ENCODE data around the gene FGD6.
"Not testable (repeated sequence)": the region's sequence is repeated elsewhere in the genome, so short reads cannot be mapped to it uniquely, and the experiment has no call there.

The FGD6 gene

DNA sequence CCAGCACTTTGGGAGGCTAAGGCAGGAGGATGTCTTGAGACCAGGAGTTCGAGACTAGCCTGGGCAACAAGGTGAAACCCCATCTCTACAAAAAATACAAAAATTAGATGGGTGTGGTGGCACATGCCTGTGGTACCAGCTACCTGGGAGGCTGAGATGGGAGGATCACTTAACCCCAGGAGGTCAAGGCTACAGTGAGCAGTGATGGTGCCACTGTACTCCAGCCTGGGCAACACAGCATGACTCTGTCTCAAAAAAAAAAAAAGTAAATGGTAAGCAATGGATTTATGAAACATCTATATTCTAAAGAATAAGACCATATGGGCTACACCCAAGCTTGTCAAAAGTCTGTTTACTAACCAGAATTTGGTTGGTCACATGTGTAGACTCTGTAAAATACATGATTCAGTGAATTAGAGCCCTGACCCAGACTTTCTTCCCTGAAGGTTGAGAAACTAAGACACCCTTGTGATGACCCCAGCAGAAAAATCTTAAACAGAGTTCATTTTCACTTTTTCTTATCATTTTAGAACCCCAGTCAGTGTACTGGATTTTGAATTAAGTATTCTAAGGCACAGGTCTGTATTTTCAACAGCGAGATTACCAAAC lies 12.1 kb downstream of the FGD6 start:
- no peak for DNase-seq (ENCODE audit: low spot score)

- no peak for DNase-seq (ENCODE audit: low spot score)
Observed at GRCh38 chr12:95204141-95204866, 13.0 kb downstream of the FGD6 start.

DNA sequence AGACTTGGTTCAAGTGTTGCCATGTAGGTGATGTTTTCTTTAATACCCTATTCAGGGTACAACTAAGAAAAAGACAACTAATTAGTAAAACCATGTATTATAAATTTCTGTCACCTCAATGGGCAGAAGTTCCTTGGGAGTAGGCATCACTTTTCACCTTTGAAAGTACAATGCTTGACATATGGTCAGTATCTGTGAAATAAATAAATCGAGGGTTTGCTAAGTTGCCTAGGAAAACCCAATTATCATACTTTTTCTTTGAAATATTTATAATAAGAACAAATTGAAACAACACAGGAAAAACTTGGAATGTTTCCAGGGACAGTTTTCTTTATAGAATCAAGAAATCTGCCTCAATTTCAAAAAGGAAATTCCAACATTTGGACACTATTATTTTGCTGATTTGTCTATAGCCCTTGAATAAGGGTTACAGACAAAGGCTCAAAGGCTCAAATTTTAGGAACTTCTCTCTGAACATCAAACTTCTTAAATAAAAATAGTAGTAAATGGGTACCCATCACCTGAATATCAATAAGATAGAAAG lies 13.7 kb downstream of the FGD6 start:
- DNase-seq (ENCODE audit: low spot score), result no peak

DNA sequence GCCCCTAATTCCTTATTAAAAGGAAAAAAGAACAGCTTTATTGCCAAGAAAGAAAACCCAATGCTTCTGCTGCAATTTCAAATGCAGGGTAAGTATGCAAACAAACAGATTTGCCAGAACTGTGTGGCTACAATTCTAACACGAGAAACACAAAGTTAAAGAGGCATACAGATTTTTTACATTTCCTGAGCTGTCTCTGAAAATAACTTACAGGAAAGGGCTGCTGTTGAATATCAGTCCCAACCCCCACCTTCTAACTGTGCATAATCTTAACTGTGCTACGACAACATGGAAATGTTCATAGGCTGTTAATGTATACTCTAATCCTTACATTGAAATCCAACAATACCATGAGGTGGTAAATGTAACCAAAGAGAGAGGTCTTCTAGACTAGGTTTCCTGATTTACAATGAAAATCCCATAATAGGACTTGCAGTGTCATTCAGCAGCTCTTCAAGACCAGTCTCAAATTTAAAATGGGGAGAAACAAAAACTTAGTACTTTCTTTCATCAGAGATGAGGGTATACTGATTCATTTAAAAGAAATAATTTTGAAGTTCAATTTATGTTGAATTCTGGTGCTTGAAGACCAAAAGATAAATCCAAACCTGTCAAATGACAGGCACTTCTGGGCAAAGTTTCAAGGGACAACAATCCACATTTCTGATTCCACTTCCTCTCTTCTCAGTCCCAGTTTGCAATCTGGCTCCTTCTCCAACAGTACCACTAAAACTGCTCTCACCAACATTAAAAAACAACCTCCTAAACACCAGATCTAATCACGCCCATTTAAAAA lies 14.4 kb downstream of the FGD6 start:
- peak; percentile 18 for DNase-seq (ENCODE audit: low spot score)

GRCh38 chr12:95201056-95201670 lies 16.1 kb downstream of the FGD6 start:
- no peak for DNase-seq (ENCODE audit: low spot score)

GRCh38 chr12:95200128-95200894 lies 17.0 kb downstream of the FGD6 start:
- no peak for DNase-seq (ENCODE audit: low spot score)

- DNase-seq (ENCODE audit: low spot score), result no peak
Observed at GRCh38 chr12:95198914-95199313, 18.4 kb downstream of the FGD6 start.

DNA sequence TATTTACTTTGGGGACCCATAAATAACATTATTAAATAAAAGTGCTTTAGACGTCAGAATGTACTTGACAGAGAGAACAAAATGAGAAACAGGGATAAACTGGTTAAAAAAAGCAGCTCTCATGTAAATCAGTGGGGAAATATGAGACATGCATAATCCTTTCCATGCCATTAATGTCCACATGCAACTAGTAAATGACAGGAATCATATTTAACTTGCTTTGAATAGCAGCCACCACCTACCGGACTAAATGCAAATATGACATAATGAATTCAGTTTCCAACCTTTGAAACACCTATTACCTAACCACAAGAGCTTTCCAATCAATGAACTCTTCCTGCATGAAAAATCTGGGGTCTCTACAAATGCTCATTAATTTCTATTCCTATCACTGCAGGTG lies 19.6 kb downstream of the FGD6 start:
- no peak for DNase-seq (ENCODE audit: low spot score)

DNA sequence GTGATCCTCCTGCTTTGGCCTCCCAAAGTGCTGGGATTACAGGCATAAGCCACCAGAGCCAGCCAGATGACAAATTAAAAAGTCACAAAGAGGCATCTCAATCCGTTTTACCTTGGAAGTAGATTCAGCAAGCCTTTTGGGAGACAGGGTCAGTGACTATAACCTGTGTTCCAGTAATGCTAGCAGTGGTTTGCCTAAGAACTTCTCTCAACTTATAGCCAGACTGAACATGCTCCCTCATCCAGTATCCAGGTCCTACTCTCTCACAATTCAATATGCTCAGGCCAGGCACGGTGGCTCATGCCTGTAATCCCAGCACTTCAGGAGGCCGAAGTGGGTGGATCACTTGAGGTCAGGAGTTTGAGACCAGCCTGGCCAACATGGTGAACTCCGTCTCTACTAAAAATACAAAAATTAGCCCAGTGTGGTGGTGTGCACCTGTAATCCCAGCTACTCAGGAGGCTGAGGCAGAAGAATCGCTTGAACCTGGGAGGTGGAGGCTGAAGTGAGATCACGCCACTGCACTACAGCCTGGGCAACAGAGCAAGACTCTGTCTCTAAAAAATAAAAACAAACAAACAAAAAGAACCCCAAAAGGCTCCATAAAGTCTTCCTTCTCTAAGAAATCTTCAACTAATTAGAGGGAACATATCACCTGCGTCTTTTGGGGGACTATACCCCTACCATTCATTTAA lies 20.2 kb downstream of the FGD6 start:
- DNase-seq (ENCODE audit: low spot score), result not testable (repeated sequence)

GRCh38 chr12:95195122-95195521 lies 22.1 kb downstream of the FGD6 start:
- DNase-seq (ENCODE audit: low spot score), result no peak

DNA sequence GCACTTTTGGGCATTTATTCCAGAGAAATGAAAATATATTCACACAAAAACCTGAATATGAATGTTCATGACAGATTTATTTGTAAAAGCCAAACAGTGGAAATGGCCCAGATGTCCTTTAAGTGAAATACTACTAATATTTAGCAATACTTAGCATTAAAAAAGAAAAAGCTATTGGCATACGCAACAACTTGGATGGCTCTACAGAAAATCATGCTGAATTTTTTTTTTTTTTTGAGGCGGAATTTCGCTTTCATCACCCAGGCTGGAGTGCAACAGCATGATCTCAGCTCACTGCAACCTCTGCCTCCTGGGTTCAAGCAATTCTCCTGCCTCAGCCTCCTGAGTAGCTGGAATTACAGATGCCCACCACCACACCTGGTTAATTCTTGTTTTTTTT lies 24.1 kb downstream of the FGD6 start:
- no peak for DNase-seq (ENCODE audit: low spot score)

- no peak for DNase-seq (ENCODE audit: low spot score)
Observed at GRCh38 chr12:95192271-95192670, 25.0 kb downstream of the FGD6 start.

GRCh38 chr12:95191060-95191696 lies 26.1 kb downstream of the FGD6 start:
- DNase-seq (ENCODE audit: low spot score), result no peak

GRCh38 chr12:95187865-95188415 lies 29.3 kb downstream of the FGD6 start:
- DNase-seq (ENCODE audit: low spot score), result no peak

DNA sequence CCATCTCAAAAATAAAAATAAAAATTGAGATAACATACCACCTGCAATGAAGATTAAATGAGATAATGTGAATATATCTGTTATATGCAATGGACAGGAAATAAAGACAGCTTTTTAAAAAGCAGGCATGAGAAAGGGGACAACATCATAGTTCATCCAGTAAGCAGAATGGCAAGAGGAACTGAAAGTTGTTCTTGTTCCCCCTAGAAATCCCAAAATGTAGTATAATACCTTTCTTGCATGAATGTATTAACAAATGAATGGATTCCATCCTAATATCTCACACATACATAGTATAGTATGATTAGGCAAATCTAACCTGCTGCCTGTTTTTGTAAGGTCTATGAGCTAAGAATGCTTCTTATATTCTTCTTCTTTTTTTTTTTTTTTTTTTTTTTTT lies 31.4 kb downstream of the FGD6 start:
- no peak for DNase-seq (ENCODE audit: low spot score)

DNA sequence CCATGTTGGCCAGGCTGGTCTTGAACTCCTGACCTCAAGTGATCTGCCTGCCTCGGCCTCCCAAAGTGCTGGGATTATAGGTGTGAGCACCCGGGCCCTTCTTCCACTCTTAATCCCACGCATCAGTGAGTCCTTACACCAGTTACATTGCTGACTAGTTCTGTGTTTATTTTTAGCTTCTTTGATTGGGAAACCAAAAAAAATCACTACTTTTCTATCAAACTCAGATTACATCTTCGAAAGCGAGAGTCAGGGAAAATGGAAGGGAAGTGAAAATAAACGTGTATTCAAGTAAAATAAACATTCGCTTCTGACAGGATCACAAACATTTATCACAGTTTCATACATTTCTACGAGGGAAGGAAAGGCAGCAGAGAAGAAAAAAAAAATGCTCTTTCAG lies 32.2 kb downstream of the FGD6 start:
- no peak for DNase-seq (ENCODE audit: low spot score)

DNA sequence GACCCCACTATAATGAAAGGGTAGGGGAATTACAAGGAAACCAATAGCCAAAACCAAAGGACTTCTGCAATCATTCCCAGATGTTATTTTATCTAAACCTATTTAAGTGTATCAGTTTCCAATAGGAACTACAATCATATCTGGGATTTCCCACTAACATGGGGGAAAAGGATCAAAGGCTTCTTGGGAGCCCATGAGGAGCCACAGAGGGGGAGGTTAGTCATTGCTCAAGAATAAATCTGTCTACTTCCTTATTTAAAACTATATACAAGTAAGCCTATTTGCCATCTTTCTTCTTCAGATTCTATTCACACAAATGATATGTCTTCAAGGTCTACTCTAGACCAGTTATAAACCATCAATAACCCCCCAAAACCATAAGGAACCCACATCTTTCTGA lies 33.1 kb downstream of the FGD6 start:
- DNase-seq (ENCODE audit: low spot score), result no peak

- DNase-seq (ENCODE audit: low spot score), result no peak
Observed at GRCh38 chr12:95182868-95183415, 34.3 kb downstream of the FGD6 start.

DNA sequence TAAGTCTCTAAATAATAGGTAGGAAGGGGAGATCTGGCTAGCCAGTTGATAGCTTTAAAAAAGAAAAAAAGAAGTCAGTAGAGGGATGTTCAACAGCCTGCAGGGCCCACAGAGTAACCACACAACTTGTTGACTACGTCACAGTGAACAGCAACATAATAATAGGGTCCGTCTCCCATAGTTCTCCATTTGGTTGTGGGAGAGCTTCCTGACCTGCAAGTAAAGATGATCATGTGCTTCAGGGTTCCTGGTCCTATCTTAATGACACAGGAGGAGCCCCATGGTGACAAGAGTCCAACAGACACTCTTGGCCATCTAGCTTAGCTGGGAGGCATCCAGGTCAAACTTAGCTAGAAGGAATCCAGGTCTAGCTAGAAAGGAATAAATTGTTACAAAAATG lies 36.2 kb downstream of the FGD6 start:
- DNase-seq (ENCODE audit: low spot score), result no peak

GRCh38 chr12:95179011-95179410 lies 38.3 kb downstream of the FGD6 start:
- no peak for DNase-seq (ENCODE audit: low spot score)
